SU-DHL-6 (cell line): ENCODE measurements around the gene GPR68.

Experiments used
- H2AFZ ChIP-seq: fragments of 200-600 bp; sonication (generic); 2 replicates; pipeline ENCODE4 v1.6.1; 2014; ENCODE audit warnings: low read depth, mild to moderate bottlenecking, moderate library complexity, mixed read lengths, antibody characterized with exemption, low read length; ENCODE audit not compliant: severe bottlenecking
- H3F3A ChIP-seq: fragments of 200-600 bp; shearing (Covaris generic); 2 replicates; pipeline ENCODE4 v1.6.0; 2016; ENCODE audit warnings: antibody characterized with exemption, mild to moderate bottlenecking; ENCODE audit not compliant: insufficient read depth
- H3K27ac ChIP-seq: fragments of 200-600 bp; sonication (generic); 2 replicates; pipeline ENCODE4 v1.5.1; 2016; ENCODE audit warnings: low read depth, mild to moderate bottlenecking, low read length, moderate library complexity, mixed read lengths
- H3K27me3 ChIP-seq: fragments of 200-600 bp; sonication (generic), shearing (Covaris generic); 2 replicates; pipeline ENCODE4 v1.6.0; 2014; ENCODE audit warnings: mild to moderate bottlenecking, low read length
- H3K36me3 ChIP-seq: fragments of 200-600 bp; sonication (generic); 2 replicates; pipeline ENCODE4 v1.6.1; 2014; ENCODE audit warnings: mild to moderate bottlenecking, low read length, mixed read lengths
- H3K4me2 ChIP-seq: fragments of 300-600, 200-600 bp; shearing (Covaris generic), sonication (generic); 2 replicates; pipeline ENCODE4 v1.6.0; 2014; ENCODE audit warnings: low read length, low read depth, mild to moderate bottlenecking; ENCODE audit not compliant: poor library complexity, severe bottlenecking
- H3K4me3 ChIP-seq: fragments of 200-600 bp; sonication (generic); 2 replicates; pipeline ENCODE4 v1.5.1; 2014; ENCODE audit warnings: antibody characterized with exemption, low read length, mild to moderate bottlenecking, mixed read lengths; ENCODE audit not compliant: insufficient read depth, poor library complexity, severe bottlenecking
- H3K79me2 ChIP-seq: fragments of 200-600 bp; sonication (generic); 2 replicates; pipeline ENCODE4 v1.6.1; 2014; ENCODE audit warnings: mild to moderate bottlenecking, low read length, moderate library complexity; ENCODE audit not compliant: insufficient read depth
- H3K9ac ChIP-seq: fragments of 200-600 bp; sonication (generic); 2 replicates; pipeline ENCODE4 v1.7.0; 2014; ENCODE audit warnings: mild to moderate bottlenecking, low read length
- H3K9me2 ChIP-seq: fragments of 200-600 bp; sonication (generic); replicated peaks from 2 replicates; pipeline ENCODE4 v1.6.1; 2014; ENCODE audit warnings: low read length; ENCODE audit not compliant: insufficient read depth
- H3K9me3 ChIP-seq: fragments of 200-600 bp; sonication (generic); 2 replicates; pipeline ENCODE4 v1.6.1; 2014; ENCODE audit warnings: low read length, mixed read lengths; ENCODE audit not compliant: insufficient read depth
- H4K20me1 ChIP-seq: fragments of 200-600 bp; sonication (generic); 2 replicates; pipeline ENCODE4 v1.6.1; 2014; ENCODE audit warnings: low read depth, mild to moderate bottlenecking, antibody characterized with exemption, low read length, moderate library complexity, mixed read lengths
- EZH2phosphoT487 ChIP-seq: fragments of 200-600 bp; sonication (generic), shearing (Covaris generic); conservative IDR thresholded peaks from 2 replicates; pipeline ENCODE4 v1.6.1; 2018; ENCODE audit warnings: mild to moderate bottlenecking, antibody characterized with exemption, low read length, moderate library complexity, mixed read lengths
- TF ChIP-seq, protein P1 (sequence below): fragments of 200-600 bp; sonication (generic); IDR thresholded peaks from one replicate; pipeline ENCODE4 v1.5.1; 2017; ENCODE audit warnings: antibody characterized with exemption, mild to moderate bottlenecking, low read length, moderate library complexity; ENCODE audit not compliant: insufficient read depth, poor library complexity, severe bottlenecking

Gene GPR68

DNA sequence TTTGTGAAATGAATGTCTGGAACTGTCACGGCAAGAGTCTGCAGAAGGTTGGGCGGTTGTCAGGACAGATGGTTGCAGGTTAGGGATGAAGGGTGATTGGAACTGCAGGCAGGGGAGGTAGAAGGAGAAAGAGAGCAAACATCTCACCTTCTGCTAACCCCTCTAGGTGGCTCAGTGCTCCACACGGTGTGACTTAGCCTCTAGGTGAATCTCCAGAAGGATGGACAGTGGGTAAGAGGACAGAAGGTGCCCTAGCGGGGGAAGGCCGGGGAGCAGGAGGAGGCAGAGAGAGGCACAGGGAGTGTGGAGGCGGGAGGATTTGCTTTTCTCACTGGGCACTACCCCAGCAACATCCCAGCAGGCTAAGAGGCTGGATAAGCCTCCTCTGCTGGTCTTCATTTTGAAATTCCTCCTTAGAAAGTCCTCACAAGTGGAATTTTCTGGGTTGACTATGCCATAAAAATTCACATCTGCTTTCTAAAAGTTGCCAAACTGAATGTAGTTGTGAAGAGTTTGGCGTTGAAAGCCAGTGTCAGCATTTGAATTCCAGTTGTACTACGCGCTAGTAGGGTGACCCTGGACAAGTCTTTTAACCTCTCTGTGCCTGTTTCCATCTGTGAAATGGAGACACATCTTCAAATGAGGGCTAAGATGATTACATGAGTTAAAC is 10.7 kb upstream of the GPR68 start:
- no peaks in the 10 kb centered on the region for H3K36me3 ChIP-seq
- no peak overlapping the region for H3K9ac ChIP-seq
- no peak overlapping the region for H3K27ac ChIP-seq
- no peaks in the 10 kb centered on the region for H3K27me3 ChIP-seq
- H3K79me2 ChIP-seq = no peaks in the 10 kb centered on the region
- H4K20me1 ChIP-seq = no peaks in the 10 kb centered on the region
- no peaks in the 10 kb centered on the region for H3K9me2 ChIP-seq
- H2AFZ ChIP-seq = no peak overlapping the region
- H3F3A ChIP-seq = no peaks in the 10 kb centered on the region; the same call in 1 of the 2 replicates
- no peak overlapping the region for H3K4me3 ChIP-seq
- no peak overlapping the region for H3K4me2 ChIP-seq
- no peaks in the 10 kb centered on the region for H3K9me3 ChIP-seq
- TF ChIP-seq, protein P1, sequence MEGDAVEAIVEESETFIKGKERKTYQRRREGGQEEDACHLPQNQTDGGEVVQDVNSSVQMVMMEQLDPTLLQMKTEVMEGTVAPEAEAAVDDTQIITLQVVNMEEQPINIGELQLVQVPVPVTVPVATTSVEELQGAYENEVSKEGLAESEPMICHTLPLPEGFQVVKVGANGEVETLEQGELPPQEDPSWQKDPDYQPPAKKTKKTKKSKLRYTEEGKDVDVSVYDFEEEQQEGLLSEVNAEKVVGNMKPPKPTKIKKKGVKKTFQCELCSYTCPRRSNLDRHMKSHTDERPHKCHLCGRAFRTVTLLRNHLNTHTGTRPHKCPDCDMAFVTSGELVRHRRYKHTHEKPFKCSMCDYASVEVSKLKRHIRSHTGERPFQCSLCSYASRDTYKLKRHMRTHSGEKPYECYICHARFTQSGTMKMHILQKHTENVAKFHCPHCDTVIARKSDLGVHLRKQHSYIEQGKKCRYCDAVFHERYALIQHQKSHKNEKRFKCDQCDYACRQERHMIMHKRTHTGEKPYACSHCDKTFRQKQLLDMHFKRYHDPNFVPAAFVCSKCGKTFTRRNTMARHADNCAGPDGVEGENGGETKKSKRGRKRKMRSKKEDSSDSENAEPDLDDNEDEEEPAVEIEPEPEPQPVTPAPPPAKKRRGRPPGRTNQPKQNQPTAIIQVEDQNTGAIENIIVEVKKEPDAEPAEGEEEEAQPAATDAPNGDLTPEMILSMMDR = no peak
- TF ChIP-seq EZH2phosphoT487 = no peak

DNA sequence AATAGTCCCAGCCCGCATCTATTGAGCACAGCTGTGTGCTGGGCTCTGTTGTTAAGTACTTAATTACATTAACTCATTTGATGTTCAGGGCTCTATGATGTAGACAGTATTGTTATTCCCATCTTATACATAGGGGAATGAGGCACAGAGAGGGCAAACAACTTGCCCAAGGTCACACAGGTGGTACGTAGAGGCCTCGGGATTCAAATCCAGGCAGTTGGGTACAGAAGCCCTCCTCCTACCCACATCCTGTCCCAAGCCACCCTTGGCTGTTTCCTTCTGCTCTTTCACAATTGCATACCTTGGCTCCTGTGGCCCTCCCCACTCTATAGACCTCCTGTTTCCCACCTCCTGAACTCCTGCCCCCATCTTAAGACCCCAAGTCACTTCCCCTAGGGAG is 10.0 kb upstream of the GPR68 start:
- Histone ChIP-seq H3K79me2 (no peaks in the 10 kb centered on the region), H4K20me1 (no peaks in the 10 kb centered on the region), H3K27ac (no peak overlapping the region), H3K9ac (no peak overlapping the region), H3K9me3 (no peaks in the 10 kb centered on the region), H3K4me3 (no peak overlapping the region), H3K4me2 (no peak overlapping the region), H3K36me3 (no peaks in the 10 kb centered on the region), H3F3A (no peaks in the 10 kb centered on the region; the same call in 1 of the 2 replicates), H3K9me2 (no peaks in the 10 kb centered on the region), H2AFZ (no peak overlapping the region), H3K27me3 (no peaks in the 10 kb centered on the region)
- TF ChIP-seq, protein P1 = no peak
- no peak for TF ChIP-seq EZH2phosphoT487

DNA sequence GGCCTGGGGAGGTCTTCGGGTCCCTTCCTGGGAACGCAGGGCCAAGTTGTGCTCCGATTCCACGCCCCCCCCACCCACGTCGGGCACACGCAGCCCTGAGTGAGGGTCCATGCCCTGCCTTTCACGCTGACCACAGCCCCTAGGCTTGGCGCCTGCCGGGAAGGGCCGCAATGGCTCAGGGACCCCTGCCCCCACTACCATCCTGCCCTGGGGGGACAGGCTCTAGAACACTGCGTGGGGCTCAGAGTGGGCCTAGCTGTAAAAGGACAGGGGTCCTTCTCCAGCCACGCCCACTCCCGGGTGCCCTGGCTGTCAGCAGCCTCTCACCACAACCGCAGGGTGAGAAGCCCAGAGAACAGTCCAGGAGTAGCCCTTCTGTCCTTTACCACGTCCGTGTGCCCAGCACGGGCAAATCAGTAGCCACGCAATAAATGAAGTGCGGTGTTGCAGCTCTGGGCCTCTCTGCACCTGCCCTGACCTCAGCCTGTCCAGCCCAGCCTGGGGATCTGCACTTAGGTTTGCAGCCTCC is 9.4 kb upstream of the GPR68 start:
- Histone ChIP-seq H3K36me3 (no peaks in the 10 kb centered on the region), H2AFZ (peak overlapping the region; percentile 30), H3K79me2 (no peaks in the 10 kb centered on the region), H3K4me3 (peak overlapping the region; percentile 33), H4K20me1 (no peaks in the 10 kb centered on the region), H3K27ac (no peak overlapping the region), H3K9ac (peak overlapping the region; percentile 44; the same call in 1 of the 2 replicates), H3K9me3 (no peaks in the 10 kb centered on the region), H3K9me2 (no peaks in the 10 kb centered on the region), H3K4me2 (peak overlapping the region; percentile 57), H3F3A (no peaks in the 10 kb centered on the region; the same call in 1 of the 2 replicates), H3K27me3 (no peaks in the 10 kb centered on the region)
- TF ChIP-seq EZH2phosphoT487 = no peak
- TF ChIP-seq, protein P1 = no peak
